SU-DHL-6 (cell line): ENCODE data around the gene NPFF.

Experiments used
- H2AFZ ChIP-seq: fragments of 200-600 bp; sonication (generic); 2 replicates; pipeline ENCODE4 v1.6.1; 2014; ENCODE audit warnings: low read depth, mild to moderate bottlenecking, moderate library complexity, mixed read lengths, antibody characterized with exemption, low read length; ENCODE audit not compliant: severe bottlenecking
- H3F3A ChIP-seq: fragments of 200-600 bp; shearing (Covaris generic); 2 replicates; pipeline ENCODE4 v1.6.0; 2016; ENCODE audit warnings: antibody characterized with exemption, mild to moderate bottlenecking; ENCODE audit not compliant: insufficient read depth
- H3K27ac ChIP-seq: fragments of 200-600 bp; sonication (generic); 2 replicates; pipeline ENCODE4 v1.5.1; 2016; ENCODE audit warnings: low read depth, mild to moderate bottlenecking, low read length, moderate library complexity, mixed read lengths
- H3K27me3 ChIP-seq: fragments of 200-600 bp; sonication (generic), shearing (Covaris generic); 2 replicates; pipeline ENCODE4 v1.6.0; 2014; ENCODE audit warnings: mild to moderate bottlenecking, low read length
- H3K36me3 ChIP-seq: fragments of 200-600 bp; sonication (generic); 2 replicates; pipeline ENCODE4 v1.6.1; 2014; ENCODE audit warnings: mild to moderate bottlenecking, low read length, mixed read lengths
- H3K4me2 ChIP-seq: fragments of 300-600, 200-600 bp; shearing (Covaris generic), sonication (generic); 2 replicates; pipeline ENCODE4 v1.6.0; 2014; ENCODE audit warnings: low read length, low read depth, mild to moderate bottlenecking; ENCODE audit not compliant: poor library complexity, severe bottlenecking
- H3K4me3 ChIP-seq: fragments of 200-600 bp; sonication (generic); 2 replicates; pipeline ENCODE4 v1.5.1; 2014; ENCODE audit warnings: antibody characterized with exemption, low read length, mild to moderate bottlenecking, mixed read lengths; ENCODE audit not compliant: insufficient read depth, poor library complexity, severe bottlenecking
- H3K79me2 ChIP-seq: fragments of 200-600 bp; sonication (generic); 2 replicates; pipeline ENCODE4 v1.6.1; 2014; ENCODE audit warnings: mild to moderate bottlenecking, low read length, moderate library complexity; ENCODE audit not compliant: insufficient read depth
- H3K9ac ChIP-seq: fragments of 200-600 bp; sonication (generic); 2 replicates; pipeline ENCODE4 v1.7.0; 2014; ENCODE audit warnings: mild to moderate bottlenecking, low read length
- H3K9me2 ChIP-seq: fragments of 200-600 bp; sonication (generic); replicated peaks from 2 replicates; pipeline ENCODE4 v1.6.1; 2014; ENCODE audit warnings: low read length; ENCODE audit not compliant: insufficient read depth
- H3K9me3 ChIP-seq: fragments of 200-600 bp; sonication (generic); 2 replicates; pipeline ENCODE4 v1.6.1; 2014; ENCODE audit warnings: low read length, mixed read lengths; ENCODE audit not compliant: insufficient read depth
- H4K20me1 ChIP-seq: fragments of 200-600 bp; sonication (generic); 2 replicates; pipeline ENCODE4 v1.6.1; 2014; ENCODE audit warnings: low read depth, mild to moderate bottlenecking, antibody characterized with exemption, low read length, moderate library complexity, mixed read lengths
- CTCF ChIP-seq: fragments of 200-600 bp; sonication (generic); IDR thresholded peaks from one replicate; pipeline ENCODE4 v1.5.1; 2017; ENCODE audit warnings: antibody characterized with exemption, mild to moderate bottlenecking, low read length, moderate library complexity; ENCODE audit not compliant: insufficient read depth, poor library complexity, severe bottlenecking
- EZH2phosphoT487 ChIP-seq: fragments of 200-600 bp; sonication (generic), shearing (Covaris generic); conservative IDR thresholded peaks from 2 replicates; pipeline ENCODE4 v1.6.1; 2018; ENCODE audit warnings: mild to moderate bottlenecking, antibody characterized with exemption, low read length, moderate library complexity, mixed read lengths

Gene NPFF

GRCh38 chr12:53461591-53461990 lies 45.7 kb downstream of the NPFF start:
- Histone ChIP-seq H3K4me2 (no peak overlapping the region), H3F3A (peaks cover 27% of the 10 kb centered on the region), H3K27ac (no peak overlapping the region), H3K79me2 (peaks cover 73% of the 10 kb centered on the region), H3K9me2 (no peaks in the 10 kb centered on the region), H3K9me3 (no peaks in the 10 kb centered on the region), H3K4me3 (no peak overlapping the region), H3K9ac (no peak overlapping the region), H3K27me3 (no peaks in the 10 kb centered on the region), H3K36me3 (peaks cover 85% of the 10 kb centered on the region), H2AFZ (no peak overlapping the region), H4K20me1 (peaks cover 43% of the 10 kb centered on the region)
- no peak for TF ChIP-seq EZH2phosphoT487
- TF ChIP-seq CTCF, result no peak

GRCh38 chr12:53461059-53461458 lies 46.2 kb downstream of the NPFF start:
- no peak overlapping the region for H3K9ac ChIP-seq
- H3K4me3 ChIP-seq, result no peak overlapping the region
- H3K9me2 ChIP-seq, result no peaks in the 10 kb centered on the region
- no peak overlapping the region for H2AFZ ChIP-seq
- peaks cover 85% of the 10 kb centered on the region for H3K36me3 ChIP-seq
- TF ChIP-seq EZH2phosphoT487 (no peak), CTCF (no peak)
- no peaks in the 10 kb centered on the region for H3K9me3 ChIP-seq
- H3K27me3 ChIP-seq, result no peaks in the 10 kb centered on the region
- no peak overlapping the region for H3K27ac ChIP-seq
- peaks cover 23% of the 10 kb centered on the region for H3F3A ChIP-seq
- H3K79me2 ChIP-seq, result peaks cover 73% of the 10 kb centered on the region
- peaks cover 40% of the 10 kb centered on the region for H4K20me1 ChIP-seq
- H3K4me2 ChIP-seq, result no peak overlapping the region

- Histone ChIP-seq H3K9me3 (no peaks in the 10 kb centered on the region), H3K36me3 (peaks cover 85% of the 10 kb centered on the region), H3K9ac (no peak overlapping the region), H3K27ac (no peak overlapping the region), H3F3A (peaks cover 24% of the 10 kb centered on the region; the same call in 1 of the 2 replicates), H3K27me3 (no peaks in the 10 kb centered on the region), H3K4me2 (no peak overlapping the region), H4K20me1 (peaks cover 51% of the 10 kb centered on the region), H3K9me2 (no peaks in the 10 kb centered on the region), H2AFZ (no peak overlapping the region), H3K79me2 (peaks cover 86% of the 10 kb centered on the region), H3K4me3 (no peak overlapping the region)
- no peak for TF ChIP-seq CTCF
- TF ChIP-seq EZH2phosphoT487, result no peak
These were observed 48.2 kb downstream of the NPFF start for GRCh38 chr12:53459097-53459496.
